Body of pancreas (tissue), 4 donors: ENCODE data around the gene SCCPDH. TPM values are rescaled to one million over a fixed set of nuclear protein-coding genes. Genes with fewer than 3 reads are reported as not detected.
"Not testable (repeated sequence)": the region's sequence is repeated elsewhere in the genome, so short reads cannot be mapped to it uniquely, and the experiment has no call there.

Experiments
- ATAC-seq: fragments of 150-250 bp; one replicate; pipeline ENCODE4 v1.9.1; 2016
- DNase-seq, 4 donors: peaks; one replicate each; pipeline ENCODE4 v3.0.0-alpha.2; 2019
- H3K27ac ChIP-seq, 4 donors: fragments of 200-600 bp; sonication (generic); 1 replicate in 3 of 4; 2 replicates in 1 of 4; pipeline versions ENCODE4 v1.5.1 to v1.6.1; 2016 to 2019; ENCODE audit warnings: mild to moderate bottlenecking in 1 of 4, mixed read lengths in 1 of 4, moderate library complexity in 1 of 4
- H3K27me3 ChIP-seq, 2 donors: fragments of 200-600 bp; sonication (generic); one replicate each; pipeline ENCODE4 v1.6.0; 2016; ENCODE audit warnings: mild to moderate bottlenecking in 1 of 2
- H3K36me3 ChIP-seq, 2 donors: fragments of 200-600 bp; sonication (generic); replicated peaks in 1 of 2; 2 replicates each; pipeline ENCODE4 v1.5.1; 2016; ENCODE audit warnings: low read depth in 2 of 2; ENCODE audit not compliant: insufficient read depth in 1 of 2
- H3K4me1 ChIP-seq: fragments of 200-600 bp; sonication (generic); one replicate; pipeline ENCODE4 v1.6.0; 2016
- H3K4me3 ChIP-seq, 2 donors: fragments of 200-600 bp; sonication (generic); 1 replicate in 1 of 2; 2 replicates in 1 of 2; pipeline ENCODE4 v1.5.1; 2016 to 2019
- H3K9me3 ChIP-seq, 3 donors: fragments of 200-600 bp; sonication (generic); 1 replicate in 2 of 3; 2 replicates in 1 of 3; pipeline ENCODE4 v1.5.1; 2016
- POLR2A ChIP-seq, 3 donors: fragments of 450-650 bp; IDR thresholded peaks; one replicate each; pipeline ENCODE4 v1.6.1; 2016; ENCODE audit warnings: antibody characterized with exemption in 3 of 3, mild to moderate bottlenecking in 2 of 3
- WGBS, 2 donors: methylation state at CpG; one replicate each; pipeline ENCODE4 v1.1.5; 2017; 5-methylcytosine and 5-hydroxymethylcytosine counted together
- intact Hi-C: fragments of 100-400 bp; cut with DNase I; formaldehyde crosslinking; loops from one replicate; pipeline ENCODE4 v1.15.1; 2023
- total RNA-seq, 2 donors: library from RNA; depleted of rRNA; stranded (reverse); fragments of >200 nt; gene quantifications; one replicate each; pipeline ENCODE4 v1.1.0, GENCODE V29; 2016
- TF ChIP-seq, protein P1 (sequence below), 7 experiments: fragments of 450-650 bp in 4 of 7; fragments of 200-600 bp in 3 of 7; sonication (generic) in 3 of 7; IDR thresholded peaks; one replicate each; pipeline ENCODE4 v1.5.1; 2016 to 2019; ENCODE audit warnings: antibody characterized with exemption in 7 of 7

Gene SCCPDH
- total RNA-seq, 2 donors from 2014 or later: 9.9 to 15.0 TPM

DNA sequence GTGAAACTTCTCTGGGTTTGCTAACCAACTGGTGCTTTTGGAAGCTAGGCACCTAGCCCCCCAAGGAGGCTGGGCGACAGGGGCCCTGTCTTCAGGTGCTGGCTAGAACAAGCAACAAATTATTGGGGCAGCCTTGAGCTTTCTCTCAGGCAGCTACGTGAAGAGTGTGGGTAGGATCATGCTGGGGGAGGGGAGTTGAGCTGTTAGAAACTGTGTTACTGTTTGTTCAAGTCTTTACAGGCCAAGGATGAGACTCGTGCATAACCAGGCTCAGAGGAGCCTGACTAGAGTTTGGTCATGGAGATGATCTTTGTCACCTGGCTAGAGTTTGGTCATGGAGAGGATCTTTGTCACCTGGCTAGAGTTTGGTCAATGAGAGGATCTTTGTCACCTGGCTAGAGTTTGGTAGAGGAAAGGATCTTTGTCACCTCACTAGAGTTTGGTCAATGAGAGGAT is 12.6 kb upstream of the SCCPDH start:
- Histone ChIP-seq H3K27me3 (no peaks in the 10 kb centered on the region), H3K4me3 (no peak overlapping the region), H3K4me1 (no peaks in the 10 kb centered on the region), H3K36me3 (no peaks in the 10 kb centered on the region), H3K9me3 (no peaks in the 10 kb centered on the region), H3K27ac (no peak overlapping the region)
- WGBS, 2 donors: 60 to 79% methylated on average over 2 to 3 of the region's 3 CpGs
- ATAC-seq (no peak), DNase-seq (no peak)
- intact Hi-C loops: no loop called here
- TF ChIP-seq, protein P1, sequence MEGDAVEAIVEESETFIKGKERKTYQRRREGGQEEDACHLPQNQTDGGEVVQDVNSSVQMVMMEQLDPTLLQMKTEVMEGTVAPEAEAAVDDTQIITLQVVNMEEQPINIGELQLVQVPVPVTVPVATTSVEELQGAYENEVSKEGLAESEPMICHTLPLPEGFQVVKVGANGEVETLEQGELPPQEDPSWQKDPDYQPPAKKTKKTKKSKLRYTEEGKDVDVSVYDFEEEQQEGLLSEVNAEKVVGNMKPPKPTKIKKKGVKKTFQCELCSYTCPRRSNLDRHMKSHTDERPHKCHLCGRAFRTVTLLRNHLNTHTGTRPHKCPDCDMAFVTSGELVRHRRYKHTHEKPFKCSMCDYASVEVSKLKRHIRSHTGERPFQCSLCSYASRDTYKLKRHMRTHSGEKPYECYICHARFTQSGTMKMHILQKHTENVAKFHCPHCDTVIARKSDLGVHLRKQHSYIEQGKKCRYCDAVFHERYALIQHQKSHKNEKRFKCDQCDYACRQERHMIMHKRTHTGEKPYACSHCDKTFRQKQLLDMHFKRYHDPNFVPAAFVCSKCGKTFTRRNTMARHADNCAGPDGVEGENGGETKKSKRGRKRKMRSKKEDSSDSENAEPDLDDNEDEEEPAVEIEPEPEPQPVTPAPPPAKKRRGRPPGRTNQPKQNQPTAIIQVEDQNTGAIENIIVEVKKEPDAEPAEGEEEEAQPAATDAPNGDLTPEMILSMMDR (IDR thresholded peaks at IDR 0.05): no peak
- TF ChIP-seq POLR2A (IDR thresholded peaks at IDR 0.05): no peak

DNA sequence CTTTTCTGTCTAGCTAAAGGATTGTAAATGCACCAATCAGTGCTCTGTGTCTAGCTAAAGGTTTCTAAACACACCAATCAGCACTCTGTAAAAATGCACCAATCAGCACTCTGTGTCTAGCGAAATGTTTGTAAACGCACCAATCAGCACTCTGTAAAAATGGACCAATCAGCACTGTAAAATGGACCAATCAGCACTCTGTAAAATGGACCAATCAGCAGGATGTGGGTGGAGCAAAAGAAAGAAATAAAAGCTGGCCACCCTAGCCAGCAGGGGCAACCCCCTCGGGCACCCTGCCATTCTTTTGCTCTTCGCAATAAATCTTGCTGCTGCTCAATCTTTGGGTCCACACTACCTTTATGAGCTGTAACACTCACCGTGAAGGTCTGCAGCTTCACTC is 11.8 kb upstream of the SCCPDH start:
- intact Hi-C loops, H3K9me3 ChIP-seq, H3K4me3 ChIP-seq, H3K27ac ChIP-seq, ATAC-seq, DNase-seq, H3K4me1 ChIP-seq, H3K27me3 ChIP-seq, H3K36me3 ChIP-seq: not testable (repeated sequence)
- 86 to 88% methylated on average over 5 of the region's 5 CpGs for WGBS, 2 donors

DNA sequence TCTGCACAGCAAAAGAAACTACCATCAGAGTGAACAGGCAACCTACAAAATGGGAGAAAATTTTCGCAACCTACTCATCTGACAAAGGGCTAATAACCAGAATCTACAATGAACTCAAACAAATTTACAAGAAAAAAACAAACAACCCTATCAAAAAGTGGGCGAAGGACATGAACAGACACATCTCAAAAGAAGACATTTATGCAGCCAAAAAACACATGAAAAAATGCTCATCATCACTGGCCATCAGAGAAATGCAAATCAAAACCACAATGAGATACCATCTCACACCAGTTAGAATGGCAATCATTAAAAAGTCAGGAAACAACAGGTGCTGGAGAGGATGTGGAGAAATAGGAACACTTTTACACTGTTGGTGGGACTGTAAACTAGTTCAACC is 4.8 kb upstream of the SCCPDH start:
- ATAC-seq, H3K4me1 ChIP-seq, intact Hi-C loops, H3K27ac ChIP-seq, H3K9me3 ChIP-seq, DNase-seq, H3K27me3 ChIP-seq, H3K36me3 ChIP-seq, H3K4me3 ChIP-seq: not testable (repeated sequence)
- 20% methylated on average over 1 of the region's 2 CpGs; no CpG with 5 or more reads in 1 of the 2 donors for WGBS, 2 donors

DNA sequence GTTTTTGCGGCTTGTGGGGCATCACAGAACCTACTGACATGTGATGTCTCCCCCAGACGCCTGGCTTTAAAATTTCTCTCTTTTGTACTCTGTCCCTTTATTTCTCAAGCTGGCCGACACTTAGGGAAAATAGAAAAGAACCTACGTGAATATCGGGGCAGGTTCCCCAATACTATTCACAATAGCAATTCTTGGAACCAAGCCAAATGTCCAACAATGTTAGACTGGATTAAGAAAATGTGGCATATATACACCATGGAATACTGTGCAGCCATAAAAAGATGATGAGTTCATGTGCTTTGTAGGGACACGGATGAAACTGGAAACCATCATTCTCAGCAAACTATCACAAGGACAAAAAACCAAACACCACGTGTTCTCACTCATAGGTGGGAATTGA is 3.4 kb upstream of the SCCPDH start:
- ATAC-seq, H3K27ac ChIP-seq, H3K9me3 ChIP-seq, H3K27me3 ChIP-seq, intact Hi-C loops, H3K4me3 ChIP-seq, DNase-seq, H3K36me3 ChIP-seq: not testable (repeated sequence)
- 86% methylated on average over 7 of the region's 7 CpGs for WGBS, 2 donors
- peaks cover 13% of the 10 kb centered on the region for H3K4me1 ChIP-seq

DNA sequence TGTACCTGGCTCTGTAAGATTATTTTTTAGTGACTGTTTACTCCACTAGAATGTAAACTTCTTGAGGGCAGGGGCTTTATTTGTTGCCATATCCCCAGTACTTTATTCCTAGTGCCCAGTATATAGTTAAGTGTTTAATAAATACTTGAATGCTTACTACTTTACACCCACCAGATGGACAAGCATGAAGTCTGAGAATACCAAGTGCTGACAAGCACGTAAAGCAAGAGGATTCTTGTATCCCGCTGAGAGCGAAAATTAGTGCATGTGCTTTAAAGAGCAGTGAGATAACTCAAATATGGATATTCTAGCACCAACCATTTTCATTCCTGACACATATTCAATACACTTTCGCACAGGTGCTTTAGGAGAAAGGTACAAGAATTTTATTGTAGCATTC is 1.5 kb upstream of the SCCPDH start:
- no peak for ATAC-seq
- WGBS, 2 donors: 78 to 95% methylated on average over 4 of the region's 4 CpGs
- DNase-seq: no peak

DNA sequence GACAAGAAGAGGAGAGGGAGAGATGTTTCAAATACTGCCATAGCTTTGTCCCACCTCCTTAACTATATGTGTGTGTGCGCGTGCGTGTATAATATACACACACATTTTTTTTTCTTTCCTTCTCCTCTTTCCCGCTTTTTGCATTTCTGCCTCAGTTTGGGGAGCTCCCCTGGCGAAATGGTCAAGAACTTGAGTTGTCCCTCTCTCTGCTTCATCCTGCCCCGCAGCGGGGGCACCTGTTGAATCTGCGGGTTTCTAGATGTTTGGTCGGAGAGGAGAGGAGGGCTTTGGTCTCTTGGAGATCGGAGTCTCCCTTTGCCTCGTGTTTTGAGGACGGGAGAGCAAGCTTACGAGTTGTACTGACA is 504 bp downstream of the SCCPDH start:
- H3K9me3 ChIP-seq: no peaks in the 10 kb centered on the region
- peak; percentile 40 for ATAC-seq
- DNase-seq: peak in 2 of 4 donors; percentile 2 to 18
- WGBS, 2 donors: 0 to 1% methylated on average over 13 of the region's 13 CpGs
- peaks cover 0 to 7% of the 10 kb centered on the region in 2 donors for H3K36me3 ChIP-seq
- TF ChIP-seq, protein P1 (IDR thresholded peaks at IDR 0.05): no peak
- no peak for TF ChIP-seq POLR2A (IDR thresholded peaks at IDR 0.05)
- H3K4me1 ChIP-seq: peaks cover 24% of the 10 kb centered on the region
- peak overlapping the region; percentile 52 to 85 (median 74) for H3K27ac ChIP-seq
- intact Hi-C loops: no loop called here
- peak overlapping the region; percentile 46 to 61 for H3K4me3 ChIP-seq
- H3K27me3 ChIP-seq: no peaks in the 10 kb centered on the region

More for the DNA sequence above, 1.5 kb upstream of the SCCPDH start:
- Histone ChIP-seq H3K36me3 (no peaks in the 10 kb centered on the region), H3K27ac (no peak overlapping the region), H3K4me3 (no peak overlapping the region), H3K27me3 (no peaks in the 10 kb centered on the region), H3K4me1 (peaks cover 24% of the 10 kb centered on the region), H3K9me3 (no peaks in the 10 kb centered on the region)
- no peak for TF ChIP-seq POLR2A (IDR thresholded peaks at IDR 0.05)
- TF ChIP-seq, protein P1 (IDR thresholded peaks at IDR 0.05): no peak
- intact Hi-C loops: no loop called here
